Omental fat pad (tissue), 4 donors: ENCODE results near the gene RBSN. TPM values are rescaled to one million over a fixed set of nuclear protein-coding genes. Genes with fewer than 3 reads are reported as not detected.

Experiments used
- ATAC-seq: fragments of 150-250 bp; one replicate; pipeline ENCODE4 v1.9.1; 2016; ENCODE audit warnings: mild to moderate bottlenecking, moderate library complexity; ENCODE audit not compliant: low FRiP score
- DNase-seq: peaks from one replicate; pipeline ENCODE4 v3.0.0-alpha.2; 2019; ENCODE audit warnings: low spot score
- CTCF ChIP-seq, 3 donors: fragments of 450-650 bp; IDR thresholded peaks; one replicate each; pipeline ENCODE4 v1.5.1; 2016 to 2017; ENCODE audit warnings: antibody characterized with exemption in 3 of 3, mild to moderate bottlenecking in 3 of 3, moderate library complexity in 2 of 3
- total RNA-seq, 4 donors: library from RNA; depleted of rRNA; stranded (reverse); fragments of >200 nt; gene quantifications; one replicate each; pipeline ENCODE4 v1.1.0, GENCODE V29; 2016

Gene RBSN
- total RNA-seq, 4 donors from 2014 or later: 22.3 to 32.3 (median 23.3) TPM

DNA sequence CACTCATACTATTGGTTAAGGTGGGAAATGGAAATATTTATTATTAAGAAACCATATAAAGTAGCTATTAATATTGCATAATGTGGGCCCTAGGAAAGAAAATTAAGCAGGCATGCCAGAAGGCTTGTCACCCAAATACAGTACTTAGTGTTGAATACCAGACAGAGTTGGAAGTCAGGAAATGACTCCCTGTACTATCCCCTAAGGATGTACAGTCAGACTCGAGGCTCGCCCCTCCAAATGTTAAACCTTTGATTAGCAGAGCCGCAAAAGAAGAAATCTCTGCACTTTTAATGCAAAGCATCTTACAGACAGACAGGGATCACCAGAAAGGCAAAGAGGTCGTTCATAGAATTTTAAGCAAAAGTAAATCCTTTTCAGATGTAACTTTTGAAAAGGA is 11.3 kb upstream of the RBSN start:
- DNase-seq (no peak), ATAC-seq (no peak)
- no peak for TF ChIP-seq CTCF (IDR thresholded peaks at IDR 0.05)

- TF ChIP-seq CTCF (IDR thresholded peaks at IDR 0.05): no peak
- ATAC-seq: no peak
- no peak for DNase-seq
These were observed 9.9 kb upstream of the RBSN start for GRCh38 chr3:15108869-15109268.

GRCh38 chr3:15108082-15108545 is 9.2 kb upstream of the RBSN start:
- DNase-seq (peak; percentile 37), ATAC-seq (peak; percentile 80)
- TF ChIP-seq CTCF (IDR thresholded peaks at IDR 0.05): peak in 1 of 3 donors; percentile 42

- TF ChIP-seq CTCF (IDR thresholded peaks at IDR 0.05): no peak
- DNase-seq (no peak), ATAC-seq (no peak)
These were observed 8.4 kb upstream of the RBSN start for GRCh38 chr3:15107075-15107947.

GRCh38 chr3:15102836-15103235 is 3.9 kb upstream of the RBSN start:
- ATAC-seq: no peak
- DNase-seq: no peak
- no peak for TF ChIP-seq CTCF (IDR thresholded peaks at IDR 0.05)

GRCh38 chr3:15102256-15102655 is 3.3 kb upstream of the RBSN start:
- DNase-seq: no peak
- peak; percentile 33 for ATAC-seq
- no peak for TF ChIP-seq CTCF (IDR thresholded peaks at IDR 0.05)
